PC-3 (cell line): Measurements from ENCODE around the gene CNTN2. TPM values are rescaled to one million over a fixed set of nuclear protein-coding genes. Genes with fewer than 3 reads are reported as not detected.

Experiments
- ATAC-seq: fragments of 200-7000 bp; cut with Tn5 transposase; 2 replicates; pipeline ENCODE4 v1.9.1; 2020; ENCODE audit warnings: mild to moderate bottlenecking, moderate library complexity
- BruUV-seq: library from RNA; stranded (reverse); fragments of 400-500 nt; replicated peaks from 2 replicates; lab custom pipeline; 2021; lab: Mats Ljungman, UMichigan
- CTCF ChIA-PET: fragments of 300-600 bp; sonication (Branson Sonifier 250); formaldehyde crosslinking; loops from one replicate; lab custom pipeline; 2022; ENCODE audit warnings: antibody characterized with exemption; lab: Charles Lee
- POLR2A ChIA-PET: fragments of 300-600 bp; sonication (Branson Sonifier 250); formaldehyde crosslinking; loops from one replicate; lab custom pipeline; 2022; ENCODE audit warnings: antibody characterized with exemption; ENCODE audit not compliant: unreplicated experiment; lab: Charles Lee
- DNase-seq: peaks from one replicate; pipeline ENCODE4 v3.0.0-alpha.2; 2015
- H2AFZ ChIP-seq: fragments of 300-600 bp; sonication (generic); 2 replicates; pipeline ENCODE4 v1.6.0; 2016; ENCODE audit warnings: antibody characterized with exemption, low read length
- H3F3A ChIP-seq: fragments of 300-600 bp; sonication (generic); one replicate; pipeline ENCODE4 v1.6.0; 2017; ENCODE audit warnings: antibody characterized with exemption, low read length, control low read depth, mild to moderate bottlenecking; ENCODE audit not compliant: unreplicated experiment
- H3K27ac ChIP-seq: fragments of 300-600 bp; sonication (generic); 2 replicates; pipeline ENCODE4 v1.5.1; 2016; ENCODE audit warnings: mild to moderate bottlenecking, low read length
- H3K27me3 ChIP-seq: fragments of 300-600 bp; sonication (generic); 2 replicates; pipeline ENCODE4 v1.6.1; 2016; ENCODE audit warnings: low read length, mixed read lengths
- H3K36me3 ChIP-seq: fragments of 300-600 bp; sonication (generic); 2 replicates; pipeline ENCODE4 v1.6.1; 2016; ENCODE audit warnings: low read depth, mixed run types, low read length, mixed read lengths
- H3K4me1 ChIP-seq: fragments of 300-600 bp; sonication (generic); 2 replicates; pipeline ENCODE4 v1.5.1; 2016; ENCODE audit warnings: low read length; ENCODE audit not compliant: insufficient read depth
- H3K4me2 ChIP-seq: fragments of 300-600 bp; sonication (generic); 2 replicates; pipeline ENCODE4 v1.6.0; 2016; ENCODE audit warnings: low read length
- H3K4me3 ChIP-seq: fragments of 300-600 bp; sonication (generic); 2 replicates; pipeline ENCODE4 v1.5.1; 2016; ENCODE audit warnings: mild to moderate bottlenecking, low read length, mixed read lengths
- H3K79me2 ChIP-seq: fragments of 300-600 bp; sonication (generic); 2 replicates; pipeline ENCODE4 v1.6.1; 2017; ENCODE audit warnings: low read length, mixed read lengths
- H3K9ac ChIP-seq: fragments of 300-600 bp; sonication (generic); 2 replicates; pipeline ENCODE4 v1.6.0; 2016; ENCODE audit warnings: mild to moderate bottlenecking, low read length
- H3K9me2 ChIP-seq: fragments of 300-600 bp; sonication (generic); replicated peaks from 2 replicates; pipeline ENCODE4 v1.6.1; 2016; ENCODE audit warnings: mixed run types, low read length, mixed read lengths
- H3K9me3 ChIP-seq: fragments of 300-600 bp; sonication (generic); 2 replicates; pipeline ENCODE4 v1.6.1; 2016; ENCODE audit warnings: low read length, mixed read lengths
- H4K20me1 ChIP-seq: fragments of 300-600 bp; sonication (generic); 2 replicates; pipeline ENCODE4 v1.6.1; 2016; ENCODE audit warnings: low read length, mixed read lengths
- CTCF ChIP-seq: fragments of 300-600 bp; sonication (generic); conservative IDR thresholded peaks from 2 replicates; pipeline ENCODE4 v1.5.1; 2017; ENCODE audit warnings: antibody characterized with exemption, low read depth, mild to moderate bottlenecking, low read length
- EZH2 ChIP-seq: fragments of 300-600 bp; sonication (generic); IDR thresholded peaks from one replicate; pipeline ENCODE4 v1.6.1; 2017; ENCODE audit warnings: antibody characterized with exemption, mild to moderate bottlenecking, low read length; ENCODE audit not compliant: unreplicated experiment
- EZH2phosphoT487 ChIP-seq: fragments of 300-600 bp; sonication (generic); IDR thresholded peaks from 2 replicates; pipeline ENCODE4 v1.6.1; 2018; ENCODE audit warnings: mild to moderate bottlenecking, antibody characterized with exemption, low read length, borderline replicate concordance
- intact Hi-C: fragments of 100-400 bp; cut with micrococcal nuclease; formaldehyde crosslinking; loops from 2 replicates; pipeline ENCODE4 v1.9.0; 2023
- total RNA-seq: library from RNA; depleted of rRNA; stranded (reverse); fragments of >200 nt; gene quantifications from 2 replicates; pipeline ENCODE4 v1.2.3, GENCODE V29; 2014

Gene CNTN2
- total RNA-seq, 1 experiment from 2014 or later = 0.07 TPM

GRCh38 chr1:205026181-205026580, 16.8 kb upstream of the CNTN2 start:
- H4K20me1 ChIP-seq = no peaks in the 10 kb centered on the region
- no peaks in the 10 kb centered on the region for H3F3A ChIP-seq
- H3K4me2 ChIP-seq = no peak overlapping the region
- H3K4me3 ChIP-seq = no peak overlapping the region
- intact Hi-C loops = no loop called here
- ChIA-PET CTCF (no interaction called here), POLR2A (no interaction called here)
- no peaks in the 10 kb centered on the region for H3K9me2 ChIP-seq
- no peak for DNase-seq
- H3K4me1 ChIP-seq = no peaks in the 10 kb centered on the region
- TF ChIP-seq EZH2 (no peak), EZH2phosphoT487 (no peak), CTCF (no peak)
- no peak overlapping the region for H3K27ac ChIP-seq
- ATAC-seq = no peak
- no TSS peak for BruUV-seq
- H2AFZ ChIP-seq = no peak overlapping the region
- H3K79me2 ChIP-seq = no peaks in the 10 kb centered on the region
- H3K27me3 ChIP-seq = peaks cover 92% of the 10 kb centered on the region
- no peaks in the 10 kb centered on the region for H3K9me3 ChIP-seq
- H3K9ac ChIP-seq = no peak overlapping the region
- no peaks in the 10 kb centered on the region for H3K36me3 ChIP-seq

GRCh38 chr1:205028390-205028789, 14.6 kb upstream of the CNTN2 start:
- H3K4me2 ChIP-seq = no peak overlapping the region
- H2AFZ ChIP-seq = no peak overlapping the region
- ChIA-PET CTCF (no interaction called here), POLR2A (no interaction called here)
- H3K36me3 ChIP-seq = no peaks in the 10 kb centered on the region
- H3K27me3 ChIP-seq = peaks cover 92% of the 10 kb centered on the region
- H3K4me1 ChIP-seq = no peaks in the 10 kb centered on the region
- no peak overlapping the region for H3K4me3 ChIP-seq
- H3K9me2 ChIP-seq = no peaks in the 10 kb centered on the region
- intact Hi-C loops = no loop called here
- DNase-seq (no peak), ATAC-seq (no peak)
- H3K27ac ChIP-seq = no peak overlapping the region
- H4K20me1 ChIP-seq = no peaks in the 10 kb centered on the region
- no peaks in the 10 kb centered on the region for H3K9me3 ChIP-seq
- no peak overlapping the region for H3K9ac ChIP-seq
- TF ChIP-seq CTCF (no peak), EZH2 (no peak), EZH2phosphoT487 (no peak)
- BruUV-seq = no TSS peak
- H3K79me2 ChIP-seq = no peaks in the 10 kb centered on the region
- H3F3A ChIP-seq = no peaks in the 10 kb centered on the region

GRCh38 chr1:205028924-205029323, 14.1 kb upstream of the CNTN2 start:
- Histone ChIP-seq H3K4me3 (no peak overlapping the region), H3K27me3 (peaks cover 91% of the 10 kb centered on the region), H3F3A (no peaks in the 10 kb centered on the region), H3K4me1 (no peaks in the 10 kb centered on the region), H3K27ac (no peak overlapping the region), H2AFZ (no peak overlapping the region), H3K36me3 (no peaks in the 10 kb centered on the region), H3K9me3 (no peaks in the 10 kb centered on the region), H3K9ac (no peak overlapping the region), H3K79me2 (no peaks in the 10 kb centered on the region), H3K4me2 (no peak overlapping the region), H3K9me2 (no peaks in the 10 kb centered on the region), H4K20me1 (no peaks in the 10 kb centered on the region)
- no TSS peak for BruUV-seq
- DNase-seq (no peak), ATAC-seq (no peak)
- ChIA-PET CTCF (no interaction called here), POLR2A (no interaction called here)
- TF ChIP-seq CTCF (no peak; the same call in 1 of the 2 replicates), EZH2 (no peak), EZH2phosphoT487 (no peak)
- intact Hi-C loops = no loop called here
